ENCODE data around the gene OVCA2.
A peak's percentile ranks its signal among the peaks of the same experiment; 100 is the strongest.

OVCA2 gene

GRCh38 chr17:2034806-2035540 lies 6.8 kb upstream of the OVCA2 start:
- peak in 1 of 2 experiments; percentile 44 for DNase-seq

- no peak for DNase-seq
These were observed 6.0 kb upstream of the OVCA2 start for GRCh38 chr17:2035541-2036488.

GRCh38 chr17:2037155-2037554 lies 4.7 kb upstream of the OVCA2 start:
- no peak for DNase-seq

GRCh38 chr17:2040219-2040827 lies 1.5 kb upstream of the OVCA2 start:
- no peak for DNase-seq

GRCh38 chr17:2040942-2041560 lies 771 bp upstream of the OVCA2 start:
- DNase-seq: no peak

- peak in 1 of 2 experiments; percentile 45 for DNase-seq
These were observed 597 bp downstream of the OVCA2 start for GRCh38 chr17:2042390-2042847.

DNA sequence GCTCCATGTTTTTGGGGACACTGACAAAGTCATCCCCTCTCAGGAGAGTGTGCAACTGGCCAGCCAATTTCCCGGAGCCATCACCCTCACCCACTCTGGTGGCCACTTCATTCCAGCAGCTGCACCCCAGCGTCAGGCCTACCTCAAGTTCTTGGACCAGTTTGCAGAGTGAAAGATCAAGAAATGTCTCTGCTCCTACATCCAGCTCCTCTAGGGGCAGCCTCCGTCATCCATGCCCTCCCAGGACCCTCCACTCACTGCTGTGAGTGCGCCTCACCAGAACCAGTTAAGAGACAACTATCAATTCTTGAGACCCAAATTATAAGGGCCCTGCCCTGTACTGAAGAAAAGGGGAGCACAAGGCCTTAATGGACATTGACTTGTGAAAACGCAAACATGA lies 1.1 kb downstream of the OVCA2 start:
- no peak for DNase-seq

GRCh38 chr17:2043785-2044184 lies 2.0 kb downstream of the OVCA2 start:
- no peak for DNase-seq

- no peak for DNase-seq
These were observed 2.6 kb downstream of the OVCA2 start for GRCh38 chr17:2044263-2044894.

DNA sequence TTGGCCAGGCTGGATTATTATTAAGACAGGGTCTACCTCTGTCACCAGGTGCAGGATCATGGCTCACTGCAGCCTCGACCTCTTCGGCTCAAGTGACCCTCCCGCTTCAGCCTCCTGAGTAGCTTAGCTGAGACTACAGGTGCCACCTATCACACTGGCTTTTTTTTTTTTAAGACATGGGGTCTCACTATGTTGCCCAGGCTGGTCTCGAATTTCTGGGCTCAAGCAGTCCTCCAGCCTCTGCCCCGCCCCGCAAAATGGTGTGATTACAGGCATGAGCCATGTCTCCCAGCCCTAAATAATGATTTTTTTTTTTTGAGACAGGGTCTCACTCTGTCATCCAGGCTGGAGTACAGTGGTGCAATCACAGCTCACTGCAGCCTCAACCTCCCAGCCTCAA lies 5.8 kb downstream of the OVCA2 start:
- no peak for DNase-seq

DNA sequence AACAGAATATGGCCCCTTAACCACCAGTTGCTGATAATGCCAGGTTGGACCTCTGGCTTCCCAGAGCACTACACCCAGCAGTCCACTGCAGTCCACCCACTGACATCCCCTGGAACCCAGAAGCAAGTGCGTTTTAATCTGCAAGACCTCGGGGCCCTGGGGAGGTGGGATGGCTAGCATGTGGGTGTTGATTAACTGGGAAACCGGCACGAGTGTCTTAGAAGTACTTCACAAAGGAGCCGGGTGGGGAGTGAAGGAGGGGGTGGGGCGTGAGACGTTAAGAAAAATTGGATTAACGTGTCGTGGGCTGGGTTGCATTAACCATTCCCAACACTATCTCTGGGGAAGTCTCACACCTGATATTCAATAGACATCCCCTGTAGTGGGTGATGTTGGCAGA lies 7.0 kb downstream of the OVCA2 start:
- DNase-seq: no peak

DNA sequence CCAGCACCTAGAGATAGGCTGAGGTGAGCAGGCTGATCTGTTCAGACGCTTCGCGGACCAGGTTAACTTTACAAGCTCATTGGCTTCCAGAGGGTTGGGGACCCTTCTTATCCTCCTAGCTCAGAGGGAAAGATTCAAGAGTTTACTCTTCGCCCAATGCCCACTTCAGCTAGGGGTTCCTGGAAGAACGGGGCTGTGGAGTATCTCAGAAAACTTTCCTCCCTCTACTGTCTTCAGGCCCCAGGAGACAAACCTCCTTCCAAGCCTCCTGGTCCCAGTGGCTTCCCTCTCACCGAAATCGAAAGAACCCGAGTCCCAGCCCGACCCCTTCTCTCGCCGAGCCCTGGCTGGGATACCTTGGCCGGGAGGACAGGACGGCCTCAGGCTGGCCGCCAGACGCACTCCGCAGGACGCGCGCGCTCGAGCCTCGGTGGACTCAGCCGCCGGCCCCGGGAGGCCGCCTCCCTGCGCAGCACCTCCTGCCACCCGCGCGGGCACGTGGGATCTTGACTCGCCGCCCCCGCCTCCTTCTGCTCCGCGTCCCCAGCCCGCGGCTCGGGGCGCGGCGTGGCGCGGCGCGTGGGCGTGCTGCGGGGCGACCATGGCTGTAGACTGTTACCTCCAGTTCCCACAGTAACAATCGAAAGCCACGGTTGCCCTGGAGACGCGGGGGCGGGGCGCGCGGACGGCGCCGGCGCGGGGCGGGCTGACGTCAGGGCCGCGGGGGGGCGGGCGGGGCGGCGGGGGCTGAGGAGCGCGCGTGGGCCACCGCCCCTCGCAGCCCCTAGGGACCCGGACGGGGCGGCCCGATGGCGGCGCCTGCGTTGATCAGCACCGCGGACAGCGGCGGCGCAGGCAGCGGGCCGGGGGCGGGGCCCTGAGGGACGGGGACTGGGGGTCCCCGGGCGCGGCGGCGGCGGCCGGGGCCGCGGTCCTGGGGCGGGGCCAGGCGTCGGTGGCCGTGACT lies 7.8 kb downstream of the OVCA2 start:
- peak in 1 of 2 experiments; percentile 75 for DNase-seq

GRCh38 chr17:2050300-2051060 lies 8.7 kb downstream of the OVCA2 start:
- peak in 1 of 2 experiments; percentile 75 for DNase-seq

DNA sequence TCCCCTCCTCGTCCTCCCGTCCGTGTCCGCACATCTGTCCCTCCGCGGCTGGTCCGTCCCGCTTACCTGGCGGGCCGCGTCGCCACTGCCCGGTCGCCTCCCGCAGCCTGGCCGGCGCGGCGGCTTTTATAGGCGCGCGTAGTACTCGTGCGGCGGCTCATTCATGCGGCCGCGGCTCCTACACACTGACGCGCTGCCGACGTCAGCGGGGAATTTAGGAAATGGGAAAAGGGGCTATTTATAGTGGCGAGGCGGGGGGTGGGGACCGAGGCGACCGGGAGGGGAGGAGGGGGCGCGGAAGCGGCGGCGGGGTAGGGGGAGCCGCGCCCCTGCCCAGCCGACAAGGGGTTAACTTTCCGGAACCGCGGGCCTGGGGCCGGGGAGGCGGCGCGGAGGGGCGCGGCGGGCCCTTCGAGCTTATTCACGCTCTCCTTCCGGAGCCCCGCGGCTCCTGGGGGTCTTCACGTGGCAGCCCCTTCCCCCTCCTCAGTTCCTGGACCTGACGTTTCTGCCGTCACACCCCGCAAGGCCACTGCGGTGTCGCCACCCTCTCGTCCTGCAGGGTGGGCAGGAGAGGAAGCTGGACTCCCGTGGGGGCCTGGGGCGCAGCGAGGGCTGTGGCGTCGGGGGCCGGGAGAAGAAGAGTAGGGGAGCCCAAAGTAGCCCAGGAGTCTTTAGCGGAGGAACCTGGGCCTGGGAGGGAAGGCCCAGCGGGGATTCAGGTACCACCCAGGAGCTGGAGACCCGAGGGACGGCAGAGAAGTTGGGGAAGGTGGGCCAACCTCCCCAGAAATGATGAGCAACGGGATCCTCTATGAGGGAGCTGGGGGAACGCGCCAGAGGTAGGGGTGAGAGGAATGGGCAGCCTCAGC lies 9.5 kb downstream of the OVCA2 start:
- DNase-seq: peak in 1 of 2 experiments; percentile 41

DNA sequence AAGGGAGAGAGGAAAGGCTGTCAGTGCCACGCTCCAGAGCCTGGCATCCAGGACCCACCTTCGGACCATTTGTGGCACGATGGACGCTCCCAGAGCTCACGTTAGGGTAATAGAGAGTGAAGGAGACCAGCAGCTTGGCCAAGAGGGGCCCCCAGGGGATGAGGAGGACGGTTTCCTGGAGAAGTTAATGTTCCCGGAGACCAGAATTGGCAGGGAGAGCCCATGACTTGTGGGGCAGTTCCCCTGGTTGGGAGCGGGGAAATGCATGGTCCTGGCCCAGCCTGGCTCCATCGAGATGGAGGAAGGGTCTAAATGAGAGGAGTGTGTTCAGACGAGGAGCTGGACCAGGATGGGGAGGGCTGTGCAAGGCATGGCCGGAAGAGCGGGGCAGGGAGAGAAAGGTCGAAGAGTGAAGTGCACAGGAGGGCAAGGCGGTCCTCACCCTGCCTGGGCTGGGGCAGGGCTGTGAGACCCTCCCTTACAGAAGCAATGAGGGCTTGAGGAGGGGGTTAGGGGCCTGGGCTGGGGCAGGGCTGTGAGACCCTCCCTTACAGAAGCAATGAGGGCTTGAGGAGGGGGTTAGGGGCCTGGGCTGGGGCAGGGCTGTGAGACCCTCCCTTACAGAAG lies 10.2 kb downstream of the OVCA2 start:
- no peak for DNase-seq

DNA sequence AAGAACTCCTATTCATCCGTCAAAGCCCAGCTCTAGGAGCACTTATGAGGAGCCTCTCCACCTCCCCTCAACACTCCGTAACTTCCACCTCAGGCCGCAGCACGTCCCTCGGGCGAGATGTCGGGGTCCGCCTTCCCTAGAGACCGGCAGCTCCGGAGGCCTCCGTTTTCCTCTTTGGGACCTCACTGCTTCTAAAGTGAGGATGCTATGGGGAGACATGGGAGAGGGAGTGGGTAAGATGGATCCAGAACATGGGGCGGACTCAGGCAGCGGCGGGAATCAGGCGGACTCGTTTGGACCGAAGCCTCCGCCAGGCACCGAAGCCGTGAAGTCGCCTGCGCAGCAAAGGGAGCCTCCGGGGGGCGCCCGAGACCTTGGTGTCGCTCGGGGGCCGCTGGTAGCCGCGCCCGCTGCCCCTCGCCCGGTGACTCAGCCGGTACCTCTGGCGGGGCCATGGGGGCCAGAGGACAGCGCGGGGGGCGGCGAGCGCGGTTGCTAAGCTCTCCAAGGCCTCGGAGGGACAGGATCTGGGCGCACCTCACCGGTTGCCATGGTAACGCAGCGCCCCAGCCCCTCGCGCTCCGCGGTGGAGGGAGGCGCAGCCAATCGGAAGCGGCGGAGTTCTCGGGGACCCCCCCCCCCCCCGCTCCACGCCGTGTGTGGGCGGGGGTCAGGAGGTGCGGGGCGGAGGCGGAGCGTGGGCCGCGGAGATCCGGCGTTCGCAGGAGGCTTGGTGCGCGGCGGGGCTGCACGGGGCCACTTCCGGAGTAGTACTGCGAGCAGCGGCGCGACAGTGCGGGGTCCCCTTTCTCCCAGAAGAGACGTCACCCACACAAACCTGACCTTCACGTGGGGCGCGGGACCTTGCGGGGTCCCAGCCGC lies 11.8 kb downstream of the OVCA2 start:
- peak; percentile 18 to 75 for DNase-seq

DNA sequence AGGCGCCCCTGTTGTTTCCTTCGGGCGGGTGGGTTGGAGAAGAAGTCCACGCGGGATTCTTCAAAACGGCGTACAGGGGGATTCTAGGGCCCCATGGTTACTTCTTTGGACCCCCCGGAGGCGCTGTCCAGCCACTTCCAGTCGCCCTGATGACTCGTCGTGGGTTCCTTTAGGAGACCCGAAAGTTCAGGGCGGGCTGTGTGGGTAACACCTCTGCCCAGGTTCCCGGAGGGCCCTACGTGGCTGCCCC lies 12.4 kb downstream of the OVCA2 start:
- DNase-seq: no peak
